Sigmoid colon (tissue), 4 donors: ENCODE data around the gene UBE2J1.

Experiments
- POLR2AphosphoS5 ChIP-seq, 4 donors: sonication (generic); formaldehyde crosslinking; IDR thresholded peaks; one replicate each; pipeline ENCODE4 v1.6.1; 2017; ENCODE audit warnings: antibody characterized with exemption in 4 of 4
- TF ChIP-seq, protein P1 (sequence below), 4 experiments: fragments of 450-650 bp in 3 of 4; fragments of 200-600 bp in 1 of 4; IDR thresholded peaks; one replicate each; pipeline ENCODE4 v1.5.1; 2016 to 2019; ENCODE audit warnings: antibody characterized with exemption in 4 of 4, mild to moderate bottlenecking in 3 of 4, moderate library complexity in 2 of 4

- TF ChIP-seq, protein P1, sequence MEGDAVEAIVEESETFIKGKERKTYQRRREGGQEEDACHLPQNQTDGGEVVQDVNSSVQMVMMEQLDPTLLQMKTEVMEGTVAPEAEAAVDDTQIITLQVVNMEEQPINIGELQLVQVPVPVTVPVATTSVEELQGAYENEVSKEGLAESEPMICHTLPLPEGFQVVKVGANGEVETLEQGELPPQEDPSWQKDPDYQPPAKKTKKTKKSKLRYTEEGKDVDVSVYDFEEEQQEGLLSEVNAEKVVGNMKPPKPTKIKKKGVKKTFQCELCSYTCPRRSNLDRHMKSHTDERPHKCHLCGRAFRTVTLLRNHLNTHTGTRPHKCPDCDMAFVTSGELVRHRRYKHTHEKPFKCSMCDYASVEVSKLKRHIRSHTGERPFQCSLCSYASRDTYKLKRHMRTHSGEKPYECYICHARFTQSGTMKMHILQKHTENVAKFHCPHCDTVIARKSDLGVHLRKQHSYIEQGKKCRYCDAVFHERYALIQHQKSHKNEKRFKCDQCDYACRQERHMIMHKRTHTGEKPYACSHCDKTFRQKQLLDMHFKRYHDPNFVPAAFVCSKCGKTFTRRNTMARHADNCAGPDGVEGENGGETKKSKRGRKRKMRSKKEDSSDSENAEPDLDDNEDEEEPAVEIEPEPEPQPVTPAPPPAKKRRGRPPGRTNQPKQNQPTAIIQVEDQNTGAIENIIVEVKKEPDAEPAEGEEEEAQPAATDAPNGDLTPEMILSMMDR (IDR thresholded peaks at IDR 0.05), result no peak
- TF ChIP-seq POLR2AphosphoS5 (IDR thresholded peaks at IDR 0.05), result no peak
Measured at GRCh38 chr6:89372506-89372901, 20.0 kb upstream of the UBE2J1 start.
